HL-60 (cell line): ENCODE measurements around the gene MST1.

Experiments used
- DNase-seq, 2 experiments: peaks; one replicate each; pipeline ENCODE4 v3.0.0-alpha.2; 2010 to 2020; ENCODE audit warnings: low read depth in 1 of 2, low spot score in 1 of 2
- H3K27ac ChIP-seq: fragments of 250-450 bp; sonication (Bioruptor Pico); replicated peaks from 2 replicates; pipeline ENCODE4 v1.5.1; 2020; ENCODE audit warnings: mild to moderate bottlenecking, moderate library complexity
- H3K27me3 ChIP-seq: fragments of 250-450 bp; sonication (Bioruptor Pico); 2 replicates; pipeline ENCODE4 v1.5.1; 2021; ENCODE audit warnings: mild to moderate bottlenecking, moderate library complexity; ENCODE audit not compliant: insufficient read depth, poor library complexity, severe bottlenecking
- H3K4me3 ChIP-seq: replicated peaks from 2 replicates; pipeline ENCODE4 v1.5.1; 2011; ENCODE audit warnings: mild to moderate bottlenecking, control low read depth, low read length; ENCODE audit not compliant: insufficient read depth
- GABPA ChIP-seq: IDR thresholded peaks from 2 replicates; pipeline ENCODE4 v1.6.1; 2012; ENCODE audit warnings: low read depth
- POLR2AphosphoS5 ChIP-seq: IDR thresholded peaks from 2 replicates; pipeline ENCODE4 v1.6.1; 2012; ENCODE audit warnings: low read depth
- SPI1 ChIP-seq: IDR thresholded peaks from 2 replicates; pipeline ENCODE4 v1.6.1; 2012; ENCODE audit warnings: low read depth, mild to moderate bottlenecking, borderline replicate concordance
- TF ChIP-seq, protein P1 (sequence below): IDR thresholded peaks from one replicate; pipeline ENCODE4 v1.5.1; 2011; ENCODE audit warnings: low read length, control low read depth, inconsistent platforms; ENCODE audit not compliant: insufficient read depth
- TF ChIP-seq, protein P2 (sequence below): IDR thresholded peaks from 2 replicates; pipeline ENCODE4 v1.6.1; 2012; ENCODE audit warnings: low read depth; ENCODE audit not compliant: insufficient replicate concordance

Gene MST1

DNA sequence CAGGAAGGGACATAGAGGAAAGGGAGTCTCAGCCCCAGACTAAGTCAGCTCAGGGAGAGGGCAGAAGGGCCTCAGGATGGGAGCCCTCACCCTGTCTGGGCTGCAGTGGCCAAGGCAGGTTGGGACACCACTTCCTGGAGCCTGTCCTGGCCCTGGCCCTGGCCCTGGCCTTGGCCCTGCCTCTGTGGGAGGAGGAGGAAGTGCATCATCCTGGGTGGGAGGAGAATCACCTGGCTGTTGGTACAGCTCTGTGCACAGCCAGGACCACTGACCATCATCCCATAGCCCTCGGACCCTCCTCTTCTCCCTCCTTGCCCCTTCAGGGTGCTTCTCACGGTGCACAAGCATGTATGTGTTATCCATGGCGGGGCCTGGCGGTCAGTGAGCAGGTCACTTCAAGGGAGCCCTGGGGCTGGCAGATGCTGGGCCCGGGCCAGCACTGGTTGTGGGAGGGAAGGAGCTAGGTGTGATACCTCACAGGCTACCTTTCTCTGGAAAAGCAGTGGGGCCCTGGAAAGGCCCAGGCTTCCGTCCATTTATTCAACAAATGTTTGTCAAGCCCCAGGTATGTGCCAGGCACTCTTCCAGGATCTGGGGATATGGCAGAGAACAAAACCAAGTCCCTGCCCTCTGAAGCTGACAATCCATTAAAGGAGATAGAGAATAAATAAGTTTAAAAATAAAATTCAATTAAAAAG lies 23.3 kb downstream of the MST1 start:
- no peak overlapping the region for H3K27ac ChIP-seq
- H3K4me3 ChIP-seq: no peak overlapping the region
- H3K27me3 ChIP-seq: no peaks in the 10 kb centered on the region
- DNase-seq: no peak
- TF ChIP-seq, protein P1, sequence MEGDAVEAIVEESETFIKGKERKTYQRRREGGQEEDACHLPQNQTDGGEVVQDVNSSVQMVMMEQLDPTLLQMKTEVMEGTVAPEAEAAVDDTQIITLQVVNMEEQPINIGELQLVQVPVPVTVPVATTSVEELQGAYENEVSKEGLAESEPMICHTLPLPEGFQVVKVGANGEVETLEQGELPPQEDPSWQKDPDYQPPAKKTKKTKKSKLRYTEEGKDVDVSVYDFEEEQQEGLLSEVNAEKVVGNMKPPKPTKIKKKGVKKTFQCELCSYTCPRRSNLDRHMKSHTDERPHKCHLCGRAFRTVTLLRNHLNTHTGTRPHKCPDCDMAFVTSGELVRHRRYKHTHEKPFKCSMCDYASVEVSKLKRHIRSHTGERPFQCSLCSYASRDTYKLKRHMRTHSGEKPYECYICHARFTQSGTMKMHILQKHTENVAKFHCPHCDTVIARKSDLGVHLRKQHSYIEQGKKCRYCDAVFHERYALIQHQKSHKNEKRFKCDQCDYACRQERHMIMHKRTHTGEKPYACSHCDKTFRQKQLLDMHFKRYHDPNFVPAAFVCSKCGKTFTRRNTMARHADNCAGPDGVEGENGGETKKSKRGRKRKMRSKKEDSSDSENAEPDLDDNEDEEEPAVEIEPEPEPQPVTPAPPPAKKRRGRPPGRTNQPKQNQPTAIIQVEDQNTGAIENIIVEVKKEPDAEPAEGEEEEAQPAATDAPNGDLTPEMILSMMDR: no peak
- no peak for TF ChIP-seq POLR2AphosphoS5
- TF ChIP-seq SPI1: no peak
- TF ChIP-seq, protein P2, sequence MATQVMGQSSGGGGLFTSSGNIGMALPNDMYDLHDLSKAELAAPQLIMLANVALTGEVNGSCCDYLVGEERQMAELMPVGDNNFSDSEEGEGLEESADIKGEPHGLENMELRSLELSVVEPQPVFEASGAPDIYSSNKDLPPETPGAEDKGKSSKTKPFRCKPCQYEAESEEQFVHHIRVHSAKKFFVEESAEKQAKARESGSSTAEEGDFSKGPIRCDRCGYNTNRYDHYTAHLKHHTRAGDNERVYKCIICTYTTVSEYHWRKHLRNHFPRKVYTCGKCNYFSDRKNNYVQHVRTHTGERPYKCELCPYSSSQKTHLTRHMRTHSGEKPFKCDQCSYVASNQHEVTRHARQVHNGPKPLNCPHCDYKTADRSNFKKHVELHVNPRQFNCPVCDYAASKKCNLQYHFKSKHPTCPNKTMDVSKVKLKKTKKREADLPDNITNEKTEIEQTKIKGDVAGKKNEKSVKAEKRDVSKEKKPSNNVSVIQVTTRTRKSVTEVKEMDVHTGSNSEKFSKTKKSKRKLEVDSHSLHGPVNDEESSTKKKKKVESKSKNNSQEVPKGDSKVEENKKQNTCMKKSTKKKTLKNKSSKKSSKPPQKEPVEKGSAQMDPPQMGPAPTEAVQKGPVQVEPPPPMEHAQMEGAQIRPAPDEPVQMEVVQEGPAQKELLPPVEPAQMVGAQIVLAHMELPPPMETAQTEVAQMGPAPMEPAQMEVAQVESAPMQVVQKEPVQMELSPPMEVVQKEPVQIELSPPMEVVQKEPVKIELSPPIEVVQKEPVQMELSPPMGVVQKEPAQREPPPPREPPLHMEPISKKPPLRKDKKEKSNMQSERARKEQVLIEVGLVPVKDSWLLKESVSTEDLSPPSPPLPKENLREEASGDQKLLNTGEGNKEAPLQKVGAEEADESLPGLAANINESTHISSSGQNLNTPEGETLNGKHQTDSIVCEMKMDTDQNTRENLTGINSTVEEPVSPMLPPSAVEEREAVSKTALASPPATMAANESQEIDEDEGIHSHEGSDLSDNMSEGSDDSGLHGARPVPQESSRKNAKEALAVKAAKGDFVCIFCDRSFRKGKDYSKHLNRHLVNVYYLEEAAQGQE: no peak
- no peak for TF ChIP-seq GABPA

- no peaks in the 10 kb centered on the region for H3K27me3 ChIP-seq
- TF ChIP-seq POLR2AphosphoS5 (no peak), SPI1 (no peak), GABPA (no peak)
- TF ChIP-seq, protein P1: no peak
- TF ChIP-seq, protein P2: no peak
Observed at GRCh38 chr3:49664300-49664699, 25.0 kb downstream of the MST1 start.

GRCh38 chr3:49663831-49664230 lies 25.4 kb downstream of the MST1 start:
- DNase-seq: no peak
- Histone ChIP-seq H3K27me3 (no peaks in the 10 kb centered on the region), H3K4me3 (no peak overlapping the region), H3K27ac (no peak overlapping the region)
- TF ChIP-seq, protein P2: no peak
- no peak for TF ChIP-seq POLR2AphosphoS5
- TF ChIP-seq SPI1: no peak
- no peak for TF ChIP-seq GABPA

More at GRCh38 chr3:49664300-49664699, 25.0 kb downstream of the MST1 start:
- no peak overlapping the region for H3K4me3 ChIP-seq
- DNase-seq: no peak
- no peak overlapping the region for H3K27ac ChIP-seq
